ENCODE results near the gene CNTN3.

The CNTN3 gene

DNA sequence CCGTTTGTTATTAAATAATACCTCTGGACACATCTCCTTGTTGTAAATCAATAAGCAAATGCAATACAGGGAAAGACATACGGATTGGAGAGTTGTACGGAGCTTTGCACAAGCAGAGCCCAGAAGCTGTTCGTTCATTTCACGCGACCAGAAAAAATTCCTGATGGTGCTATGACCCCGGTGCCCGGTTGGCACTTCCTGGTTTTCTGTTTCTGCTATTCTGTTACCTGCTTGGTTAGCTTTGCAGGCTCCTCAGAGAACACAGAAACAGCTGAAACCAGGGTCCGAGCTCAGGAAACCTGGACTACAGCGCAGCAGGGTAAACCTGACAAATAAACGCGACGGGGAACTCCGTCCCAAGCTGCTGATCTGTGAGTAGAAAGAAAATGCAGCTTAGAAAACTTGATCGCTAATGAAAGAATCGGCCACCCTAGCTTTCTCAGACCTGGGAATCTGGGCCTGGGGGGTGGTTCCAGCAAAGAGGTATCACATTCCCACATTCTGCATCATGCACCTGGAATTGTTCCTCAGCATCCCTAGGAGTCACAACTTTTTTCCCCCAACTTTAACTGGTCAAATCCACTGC lies 845 bp downstream of the CNTN3 start:
- H3K36me3 ChIP-seq (ENCODE audit: control insufficient read depth in 1 of 2, insufficient read depth in 2 of 2, low read length in 2 of 2), result no peaks in the 10 kb centered on the region
- no peak overlapping the region for H3K27ac ChIP-seq (ENCODE audit: low read depth, low read length)
- H3K4me1 ChIP-seq (ENCODE audit: control insufficient read depth in 1 of 2, insufficient read depth in 2 of 2, low read length in 2 of 2), result no peaks in the 10 kb centered on the region
- H3K9ac ChIP-seq (ENCODE audit: low read depth in 1 of 2, low read length in 2 of 2), result peak overlapping the region in 1 of 2 donors; percentile 26
- H3K4me3 ChIP-seq (ENCODE audit: low read depth in 1 of 2, low read length in 2 of 2), result peak overlapping the region; percentile 68 to 75
- peaks cover 0 to 12% of the 10 kb centered on the region in 2 donors for H3K27me3 ChIP-seq (ENCODE audit: control insufficient read depth in 1 of 2, insufficient read depth in 2 of 2, low read length in 2 of 2)
- no peaks in the 10 kb centered on the region for H3K9me3 ChIP-seq (ENCODE audit: control insufficient read depth in 1 of 2, low read length in 2 of 2)

DNA sequence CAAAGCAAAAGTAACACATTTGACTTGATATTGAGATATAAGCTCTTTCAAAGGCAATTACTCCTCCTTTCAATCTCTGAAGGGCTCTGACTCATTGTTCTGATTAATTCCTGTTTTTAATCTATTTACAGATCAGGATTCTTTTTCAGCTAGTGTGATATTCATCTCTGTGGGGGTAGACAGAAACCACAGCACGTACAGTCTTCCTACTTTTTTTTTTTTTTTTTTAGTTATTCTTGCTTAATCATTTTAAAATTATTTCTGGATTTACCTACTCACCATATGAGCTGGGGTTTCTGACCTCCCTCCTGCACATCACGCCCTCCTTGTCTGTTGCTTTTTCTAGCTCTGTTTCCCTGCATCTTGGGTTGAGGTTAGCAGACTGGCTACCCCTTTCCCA lies 1.4 kb downstream of the CNTN3 start:
- Histone ChIP-seq H3K4me3 (ENCODE audit: low read depth in 1 of 2, low read length in 2 of 2) (peak overlapping the region; percentile 68 to 75), H3K27me3 (ENCODE audit: control insufficient read depth in 1 of 2, insufficient read depth in 2 of 2, low read length in 2 of 2) (peaks cover 0 to 12% of the 10 kb centered on the region in 2 donors), H3K4me1 (ENCODE audit: control insufficient read depth in 1 of 2, insufficient read depth in 2 of 2, low read length in 2 of 2) (no peaks in the 10 kb centered on the region), H3K36me3 (ENCODE audit: control insufficient read depth in 1 of 2, insufficient read depth in 2 of 2, low read length in 2 of 2) (no peaks in the 10 kb centered on the region), H3K9me3 (ENCODE audit: control insufficient read depth in 1 of 2, low read length in 2 of 2) (no peaks in the 10 kb centered on the region), H3K9ac (ENCODE audit: low read depth in 1 of 2, low read length in 2 of 2) (peak overlapping the region in 1 of 2 donors; percentile 26), H3K27ac (ENCODE audit: low read depth, low read length) (no peak overlapping the region)

DNA sequence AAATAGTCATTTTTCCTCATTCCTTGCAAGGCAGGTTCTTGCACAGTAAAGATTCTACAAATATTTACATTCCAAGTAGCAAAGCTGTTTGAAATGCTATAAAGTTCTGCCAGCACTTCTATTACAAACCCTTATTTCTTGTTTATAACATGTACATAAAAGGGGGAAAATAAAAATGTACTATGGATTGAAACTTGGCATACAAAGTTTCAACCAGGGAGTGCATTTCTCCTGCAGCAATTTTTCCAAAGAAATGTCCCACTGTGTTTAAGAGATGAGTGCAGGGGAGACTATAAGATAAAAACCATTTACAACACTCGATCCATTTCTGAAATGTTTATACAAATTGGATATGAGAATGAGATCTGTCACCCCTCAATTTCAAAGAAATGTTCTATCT lies 3.3 kb downstream of the CNTN3 start:
- no peak overlapping the region for H3K4me3 ChIP-seq (ENCODE audit: low read depth in 1 of 2, low read length in 2 of 2)
- no peak overlapping the region for H3K9ac ChIP-seq (ENCODE audit: low read depth in 1 of 2, low read length in 2 of 2)
- no peaks in the 10 kb centered on the region for H3K9me3 ChIP-seq (ENCODE audit: control insufficient read depth in 1 of 2, low read length in 2 of 2)
- H3K27me3 ChIP-seq (ENCODE audit: control insufficient read depth in 1 of 2, insufficient read depth in 2 of 2, low read length in 2 of 2), result peaks cover 0 to 12% of the 10 kb centered on the region in 2 donors
- H3K36me3 ChIP-seq (ENCODE audit: control insufficient read depth in 1 of 2, insufficient read depth in 2 of 2, low read length in 2 of 2), result no peaks in the 10 kb centered on the region
- no peak overlapping the region for H3K27ac ChIP-seq (ENCODE audit: low read depth, low read length)
- no peaks in the 10 kb centered on the region for H3K4me1 ChIP-seq (ENCODE audit: control insufficient read depth in 1 of 2, insufficient read depth in 2 of 2, low read length in 2 of 2)

DNA sequence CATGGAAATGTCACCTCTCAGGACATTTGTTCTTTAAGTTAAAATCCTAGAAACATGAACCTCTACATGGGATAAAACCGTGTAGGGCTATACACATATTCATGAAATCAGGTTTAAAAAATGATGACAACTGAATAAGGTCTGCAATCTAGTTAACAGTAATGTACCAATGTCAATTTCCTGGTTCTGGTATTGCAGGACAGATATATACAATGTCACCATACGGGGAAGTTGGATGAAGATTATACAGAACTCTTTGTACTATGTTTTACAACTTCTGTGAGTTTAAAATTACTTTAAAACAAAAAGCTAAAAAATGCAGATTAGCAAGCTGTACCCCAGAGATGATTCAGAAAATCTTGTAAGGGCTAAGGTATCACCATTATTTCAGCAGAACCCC lies 6.7 kb downstream of the CNTN3 start:
- no peaks in the 10 kb centered on the region for H3K27me3 ChIP-seq (ENCODE audit: control insufficient read depth in 1 of 2, insufficient read depth in 2 of 2, low read length in 2 of 2)
- no peak overlapping the region for H3K9ac ChIP-seq (ENCODE audit: low read depth in 1 of 2, low read length in 2 of 2)
- no peaks in the 10 kb centered on the region for H3K4me1 ChIP-seq (ENCODE audit: control insufficient read depth in 1 of 2, insufficient read depth in 2 of 2, low read length in 2 of 2)
- no peaks in the 10 kb centered on the region for H3K36me3 ChIP-seq (ENCODE audit: control insufficient read depth in 1 of 2, insufficient read depth in 2 of 2, low read length in 2 of 2)
- no peaks in the 10 kb centered on the region for H3K9me3 ChIP-seq (ENCODE audit: control insufficient read depth in 1 of 2, low read length in 2 of 2)
- H3K4me3 ChIP-seq (ENCODE audit: low read depth in 1 of 2, low read length in 2 of 2), result no peak overlapping the region
- H3K27ac ChIP-seq (ENCODE audit: low read depth, low read length), result no peak overlapping the region

DNA sequence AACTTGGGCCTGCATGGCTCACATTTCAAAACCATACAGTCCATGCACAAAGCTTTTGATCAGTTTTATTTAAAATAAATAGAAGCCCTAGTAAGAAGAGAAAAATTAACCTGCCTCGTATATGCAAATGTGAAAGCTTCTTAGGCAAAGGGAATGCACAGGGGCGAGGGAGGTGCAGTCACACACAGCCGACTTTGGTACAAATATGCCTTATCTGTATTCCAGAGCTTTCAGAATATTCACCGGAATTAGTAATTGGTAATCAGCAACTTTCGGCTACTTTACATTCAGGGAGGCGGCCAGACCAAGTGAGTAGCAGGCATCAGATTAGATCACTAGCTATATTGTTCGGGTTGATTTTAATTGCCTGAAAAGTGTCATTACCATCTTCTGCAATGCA lies 7.5 kb downstream of the CNTN3 start:
- H3K4me1 ChIP-seq (ENCODE audit: control insufficient read depth in 1 of 2, insufficient read depth in 2 of 2, low read length in 2 of 2), result no peaks in the 10 kb centered on the region
- no peaks in the 10 kb centered on the region for H3K27me3 ChIP-seq (ENCODE audit: control insufficient read depth in 1 of 2, insufficient read depth in 2 of 2, low read length in 2 of 2)
- no peak overlapping the region for H3K9ac ChIP-seq (ENCODE audit: low read depth in 1 of 2, low read length in 2 of 2)
- H3K9me3 ChIP-seq (ENCODE audit: control insufficient read depth in 1 of 2, low read length in 2 of 2), result no peaks in the 10 kb centered on the region
- no peak overlapping the region for H3K4me3 ChIP-seq (ENCODE audit: low read depth in 1 of 2, low read length in 2 of 2)
- no peaks in the 10 kb centered on the region for H3K36me3 ChIP-seq (ENCODE audit: control insufficient read depth in 1 of 2, insufficient read depth in 2 of 2, low read length in 2 of 2)
- no peak overlapping the region for H3K27ac ChIP-seq (ENCODE audit: low read depth, low read length)

DNA sequence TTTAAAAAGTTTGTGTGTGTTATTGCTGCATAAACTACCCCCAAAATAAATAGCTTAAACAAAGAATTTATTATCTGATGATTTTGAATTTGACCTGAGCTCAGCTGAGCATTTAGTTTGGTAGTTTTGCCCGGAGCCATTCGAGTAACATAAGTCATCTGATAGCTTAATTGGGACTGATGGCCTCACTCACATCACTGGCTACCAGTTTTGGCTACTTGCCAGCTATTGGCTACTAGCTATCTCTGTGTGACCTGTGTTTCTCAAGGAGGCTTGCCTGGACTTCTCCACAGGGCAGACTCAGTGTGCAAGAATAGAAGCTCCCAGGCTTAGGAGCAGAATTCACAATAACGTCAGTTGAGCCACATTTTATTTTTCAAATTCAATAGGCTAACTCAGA lies 9.0 kb downstream of the CNTN3 start:
- H3K9me3 ChIP-seq (ENCODE audit: control insufficient read depth in 1 of 2, low read length in 2 of 2), result no peaks in the 10 kb centered on the region
- no peaks in the 10 kb centered on the region for H3K36me3 ChIP-seq (ENCODE audit: control insufficient read depth in 1 of 2, insufficient read depth in 2 of 2, low read length in 2 of 2)
- no peak overlapping the region for H3K9ac ChIP-seq (ENCODE audit: low read depth in 1 of 2, low read length in 2 of 2)
- H3K27ac ChIP-seq (ENCODE audit: low read depth, low read length), result no peak overlapping the region
- H3K4me3 ChIP-seq (ENCODE audit: low read depth in 1 of 2, low read length in 2 of 2), result no peak overlapping the region
- no peaks in the 10 kb centered on the region for H3K27me3 ChIP-seq (ENCODE audit: control insufficient read depth in 1 of 2, insufficient read depth in 2 of 2, low read length in 2 of 2)
- H3K4me1 ChIP-seq (ENCODE audit: control insufficient read depth in 1 of 2, insufficient read depth in 2 of 2, low read length in 2 of 2), result no peaks in the 10 kb centered on the region

DNA sequence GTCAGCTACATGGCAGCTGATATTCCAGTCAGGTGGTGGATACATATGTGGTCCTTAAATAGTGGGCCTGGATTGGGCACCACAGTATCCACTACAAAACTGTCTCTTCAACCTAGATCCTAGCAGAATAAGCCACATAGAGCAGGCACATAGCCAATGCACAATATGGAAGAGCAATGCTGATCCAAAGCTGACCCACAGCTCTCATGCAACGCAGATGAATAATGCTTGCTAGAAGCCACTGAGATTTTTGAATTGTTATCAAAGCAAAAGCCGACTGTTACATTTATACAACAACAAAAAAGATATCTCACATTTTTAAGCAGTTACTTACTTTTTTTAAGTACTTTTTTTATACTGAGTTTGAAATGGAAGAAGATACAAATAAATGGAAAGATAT lies 11.2 kb downstream of the CNTN3 start:
- Histone ChIP-seq H3K4me3 (ENCODE audit: low read depth in 1 of 2, low read length in 2 of 2) (no peak overlapping the region), H3K27ac (ENCODE audit: low read depth, low read length) (no peak overlapping the region), H3K36me3 (ENCODE audit: control insufficient read depth in 1 of 2, insufficient read depth in 2 of 2, low read length in 2 of 2) (no peaks in the 10 kb centered on the region)

DNA sequence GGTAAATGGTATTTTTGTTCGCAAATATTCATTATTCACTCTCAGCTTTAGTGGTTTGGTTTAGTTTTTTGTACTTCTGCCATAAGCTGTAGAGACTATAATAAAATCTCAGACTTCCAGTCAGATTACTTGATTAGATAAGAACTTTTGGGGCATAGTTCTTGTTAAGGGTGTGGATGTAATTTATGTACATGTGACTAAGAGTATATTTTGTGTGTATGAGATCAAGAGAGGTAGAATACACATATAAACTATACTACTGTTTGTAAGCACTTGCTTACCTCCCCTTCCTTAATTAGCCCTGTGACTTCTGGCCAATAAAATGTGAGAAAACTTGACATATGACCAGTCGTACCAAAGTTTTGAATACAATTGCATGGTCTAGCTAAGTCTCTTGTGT lies 12.0 kb downstream of the CNTN3 start:
- Histone ChIP-seq H3K27ac (ENCODE audit: low read depth, low read length) (no peak overlapping the region), H3K4me3 (ENCODE audit: low read depth in 1 of 2, low read length in 2 of 2) (no peak overlapping the region), H3K36me3 (ENCODE audit: control insufficient read depth in 1 of 2, insufficient read depth in 2 of 2, low read length in 2 of 2) (no peaks in the 10 kb centered on the region), H3K9ac (ENCODE audit: low read depth in 1 of 2, low read length in 2 of 2) (no peak overlapping the region), H3K4me1 (ENCODE audit: control insufficient read depth in 1 of 2, insufficient read depth in 2 of 2, low read length in 2 of 2) (no peaks in the 10 kb centered on the region), H3K27me3 (ENCODE audit: control insufficient read depth in 1 of 2, insufficient read depth in 2 of 2, low read length in 2 of 2) (no peaks in the 10 kb centered on the region), H3K9me3 (ENCODE audit: control insufficient read depth in 1 of 2, low read length in 2 of 2) (no peaks in the 10 kb centered on the region)

More for the DNA sequence above, 11.2 kb downstream of the CNTN3 start:
- no peaks in the 10 kb centered on the region for H3K4me1 ChIP-seq (ENCODE audit: control insufficient read depth in 1 of 2, insufficient read depth in 2 of 2, low read length in 2 of 2)
- H3K27me3 ChIP-seq (ENCODE audit: control insufficient read depth in 1 of 2, insufficient read depth in 2 of 2, low read length in 2 of 2), result no peaks in the 10 kb centered on the region
- no peak overlapping the region for H3K9ac ChIP-seq (ENCODE audit: low read depth in 1 of 2, low read length in 2 of 2)
- H3K9me3 ChIP-seq (ENCODE audit: control insufficient read depth in 1 of 2, low read length in 2 of 2), result no peaks in the 10 kb centered on the region

DNA sequence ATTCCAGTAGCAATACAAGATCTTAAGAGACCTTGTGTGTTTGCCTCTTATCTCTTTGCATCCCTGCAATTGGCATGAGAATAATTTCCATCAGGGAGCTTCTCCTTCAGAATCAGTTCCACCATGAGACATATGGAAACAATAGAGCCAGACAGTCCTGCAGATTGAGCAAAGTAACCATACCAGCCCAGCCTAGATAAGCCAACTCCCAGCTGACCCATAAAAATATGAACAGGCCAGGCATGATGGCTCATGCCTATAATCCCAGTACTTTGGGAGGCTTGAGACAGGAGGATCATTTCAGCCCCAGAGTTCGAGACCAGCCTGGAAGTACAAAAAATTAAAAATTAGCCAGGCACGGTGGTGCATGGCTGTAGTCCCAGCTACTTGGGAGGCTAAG lies 12.7 kb downstream of the CNTN3 start:
- H3K4me1 ChIP-seq (ENCODE audit: control insufficient read depth in 1 of 2, insufficient read depth in 2 of 2, low read length in 2 of 2), result no peaks in the 10 kb centered on the region
- H3K9ac ChIP-seq (ENCODE audit: low read depth in 1 of 2, low read length in 2 of 2), result no peak overlapping the region
- no peaks in the 10 kb centered on the region for H3K9me3 ChIP-seq (ENCODE audit: control insufficient read depth in 1 of 2, low read length in 2 of 2)
- no peaks in the 10 kb centered on the region for H3K27me3 ChIP-seq (ENCODE audit: control insufficient read depth in 1 of 2, insufficient read depth in 2 of 2, low read length in 2 of 2)
- H3K27ac ChIP-seq (ENCODE audit: low read depth, low read length), result no peak overlapping the region
- H3K4me3 ChIP-seq (ENCODE audit: low read depth in 1 of 2, low read length in 2 of 2), result no peak overlapping the region
- H3K36me3 ChIP-seq (ENCODE audit: control insufficient read depth in 1 of 2, insufficient read depth in 2 of 2, low read length in 2 of 2), result no peaks in the 10 kb centered on the region

DNA sequence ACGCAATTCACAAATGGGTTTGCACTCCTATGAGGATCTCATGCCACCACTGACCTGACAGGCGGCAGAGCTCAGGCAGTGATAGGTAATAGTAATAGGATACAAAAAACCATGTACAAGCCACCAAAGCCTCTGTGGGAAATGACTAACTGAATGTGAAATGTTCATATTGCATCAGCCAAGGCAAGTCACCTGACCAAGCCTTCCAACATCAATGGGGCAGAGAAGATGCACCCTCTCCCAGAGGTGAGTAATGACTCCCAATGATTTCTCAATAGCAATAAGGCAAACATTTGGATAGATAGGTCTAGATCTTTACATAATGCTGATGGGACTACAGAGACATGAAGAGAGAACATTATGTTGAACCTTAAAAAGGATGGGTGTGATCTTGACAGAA lies 14.9 kb downstream of the CNTN3 start:
- Histone ChIP-seq H3K9me3 (ENCODE audit: control insufficient read depth in 1 of 2, low read length in 2 of 2) (no peaks in the 10 kb centered on the region), H3K36me3 (ENCODE audit: control insufficient read depth in 1 of 2, insufficient read depth in 2 of 2, low read length in 2 of 2) (no peaks in the 10 kb centered on the region), H3K27me3 (ENCODE audit: control insufficient read depth in 1 of 2, insufficient read depth in 2 of 2, low read length in 2 of 2) (no peaks in the 10 kb centered on the region), H3K27ac (ENCODE audit: low read depth, low read length) (no peak overlapping the region), H3K4me3 (ENCODE audit: low read depth in 1 of 2, low read length in 2 of 2) (no peak overlapping the region), H3K4me1 (ENCODE audit: control insufficient read depth in 1 of 2, insufficient read depth in 2 of 2, low read length in 2 of 2) (no peaks in the 10 kb centered on the region), H3K9ac (ENCODE audit: low read depth in 1 of 2, low read length in 2 of 2) (no peak overlapping the region)

DNA sequence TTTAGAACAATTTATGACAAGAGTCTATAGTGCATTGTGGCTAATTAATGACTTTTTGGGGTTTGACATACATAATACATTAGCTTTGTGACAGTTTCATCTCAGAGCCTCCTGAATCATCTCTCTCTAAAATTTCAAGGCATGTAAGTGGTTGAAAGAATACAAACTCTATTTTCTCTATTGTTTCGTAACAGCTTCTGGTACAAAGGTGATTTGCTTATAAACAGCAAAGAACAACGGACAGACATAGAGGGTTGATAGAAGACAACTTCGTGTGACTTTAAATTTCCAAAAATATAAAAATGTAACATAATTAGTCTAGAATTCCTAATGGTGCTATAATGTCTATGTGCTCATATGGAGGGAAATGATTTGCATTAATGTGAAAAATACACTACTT lies 21.3 kb downstream of the CNTN3 start:
- no peak overlapping the region for H3K4me3 ChIP-seq (ENCODE audit: low read depth in 1 of 2, low read length in 2 of 2)
- H3K9ac ChIP-seq (ENCODE audit: low read depth in 1 of 2, low read length in 2 of 2), result no peak overlapping the region
- no peaks in the 10 kb centered on the region for H3K9me3 ChIP-seq (ENCODE audit: control insufficient read depth in 1 of 2, low read length in 2 of 2)
- no peaks in the 10 kb centered on the region for H3K4me1 ChIP-seq (ENCODE audit: control insufficient read depth in 1 of 2, insufficient read depth in 2 of 2, low read length in 2 of 2)
- no peak overlapping the region for H3K27ac ChIP-seq (ENCODE audit: low read depth, low read length)
- no peaks in the 10 kb centered on the region for H3K27me3 ChIP-seq (ENCODE audit: control insufficient read depth in 1 of 2, insufficient read depth in 2 of 2, low read length in 2 of 2)
- no peaks in the 10 kb centered on the region for H3K36me3 ChIP-seq (ENCODE audit: control insufficient read depth in 1 of 2, insufficient read depth in 2 of 2, low read length in 2 of 2)
